H1 (cell line): ENCODE results near the gene FGF14. TPM values are rescaled to one million over a fixed set of nuclear protein-coding genes. Genes with fewer than 3 reads are reported as not detected.

Source experiments
- CTCF ChIA-PET: fragments of 300-600 bp; sonication (Branson Sonifier 250); formaldehyde crosslinking; loops from one replicate; lab custom pipeline; 2021; ENCODE audit not compliant: partially characterized antibody; lab: Charles Lee
- POLR2A ChIA-PET: fragments of 300-600 bp; sonication (Branson Sonifier 250); formaldehyde crosslinking; loops from one replicate; lab custom pipeline; 2021; ENCODE audit warnings: inconsistent platforms; ENCODE audit not compliant: partially characterized antibody; lab: Charles Lee
- DNase-seq, 2 experiments: peaks; one replicate each; pipeline versions ENCODE4 v3.0.0 to v3.0.0-alpha.2; 2010 to 2022; ENCODE audit warnings: low spot score in 2 of 2, low read depth in 1 of 2, mixed read lengths in 1 of 2
- FAIRE-seq: peaks from 2 replicates; lab custom pipeline; 2011; peaks lifted over from hg19 to GRCh38; lab: Jason Lieb, UNC
- H2AFZ ChIP-seq: 2 replicates; pipeline ENCODE4 v1.8.1; 2012; ENCODE audit warnings: low read length, inconsistent platforms
- H2AK5ac ChIP-seq: 2 replicates; pipeline ENCODE4 v1.6.1; 2013; ENCODE audit warnings: low read depth, low read length
- H2BK120ac ChIP-seq: replicated peaks from 2 replicates; pipeline ENCODE3; 2013; ENCODE audit warnings: low read depth, low read length, inconsistent platforms
- H2BK12ac ChIP-seq: 2 replicates; pipeline ENCODE4 v1.6.1; 2013; ENCODE audit warnings: low read depth, low read length
- H2BK15ac ChIP-seq: 2 replicates; pipeline ENCODE4 v1.6.1; 2013; ENCODE audit warnings: low read length
- H2BK20ac ChIP-seq: 2 replicates; pipeline ENCODE4 v1.6.1; 2013; ENCODE audit warnings: low read length
- H2BK5ac ChIP-seq: 2 replicates; pipeline ENCODE4 v1.6.1; 2013; ENCODE audit warnings: low read depth, low read length
- H3K14ac ChIP-seq: 2 replicates; pipeline ENCODE4 v1.6.1; 2013; ENCODE audit warnings: inconsistent platforms; ENCODE audit not compliant: insufficient read length
- H3K18ac ChIP-seq: 2 replicates; pipeline ENCODE4 v1.6.1; 2013; ENCODE audit warnings: low read length; ENCODE audit errors: extremely low read depth
- H3K23ac ChIP-seq: 2 replicates; pipeline ENCODE4 v1.6.1; 2013; ENCODE audit warnings: inconsistent platforms; ENCODE audit not compliant: insufficient read length
- H3K23me2 ChIP-seq: 2 replicates; pipeline ENCODE4 v1.6.1; 2013; ENCODE audit warnings: low read depth, low read length
- H3K27ac ChIP-seq: 2 replicates; pipeline ENCODE4 v1.6.1; 2011; ENCODE audit warnings: low read depth, low read length, inconsistent platforms
- H3K27me3 ChIP-seq, 4 experiments: replicated peaks in 1 of 4; 1 replicate in 1 of 4; 2 replicates in 3 of 4; pipeline versions ENCODE4 v1.6.1 to v1.8.1; 2011 to 2013; ENCODE audit warnings: low read length in 3 of 4, mild to moderate bottlenecking in 3 of 4, inconsistent platforms in 2 of 4, mixed read lengths in 2 of 4, moderate library complexity in 1 of 4; ENCODE audit not compliant: control insufficient read depth in 3 of 4, insufficient read depth in 3 of 4; ENCODE audit errors: extremely low read depth in 1 of 4
- H3K36me3 ChIP-seq, 4 experiments: 2 replicates each; pipeline versions ENCODE4 v1.6.1 to v1.8.1; 2011 to 2013; ENCODE audit warnings: mild to moderate bottlenecking in 4 of 4, low read length in 3 of 4, moderate library complexity in 2 of 4, control low read depth in 1 of 4, inconsistent platforms in 1 of 4; ENCODE audit not compliant: insufficient read depth in 4 of 4, control insufficient read depth in 2 of 4
- H3K4ac ChIP-seq: replicated peaks from 2 replicates; pipeline ENCODE3; 2013; ENCODE audit warnings: low read length, low read depth, mixed read lengths, inconsistent platforms; ENCODE audit not compliant: insufficient read length
- H3K4me1 ChIP-seq, 4 experiments: replicated peaks in 1 of 4; 1 replicate in 1 of 4; 2 replicates in 3 of 4; pipeline versions ENCODE4 v1.6.1 to v1.8.1; 2011 to 2013; ENCODE audit warnings: low read length in 3 of 4, inconsistent platforms in 2 of 4, mixed read lengths in 1 of 4; ENCODE audit not compliant: insufficient read depth in 4 of 4, control insufficient read depth in 3 of 4
- H3K4me2 ChIP-seq, 2 experiments: 2 replicates each; pipeline versions ENCODE4 v1.6.1 to v1.8.1; 2011 to 2013; ENCODE audit warnings: low read depth in 2 of 2, low read length in 2 of 2, control low read depth in 1 of 2, inconsistent platforms in 1 of 2, mild to moderate bottlenecking in 1 of 2; ENCODE audit not compliant: insufficient read depth in 1 of 2
- H3K4me3 ChIP-seq, 4 experiments: fragments of 200-600, 300-600 bp in 1 of 4; sonication (generic), shearing (Covaris generic), sonication (Bioruptor Twin) in 1 of 4; 2 replicates each; pipeline versions ENCODE4 v1.5.1 to v1.8.1; 2011 to 2016; ENCODE audit warnings: low read length in 4 of 4, low read depth in 3 of 4, control low read depth in 2 of 4, inconsistent platforms in 2 of 4, mild to moderate bottlenecking in 2 of 4, mixed read lengths in 1 of 4, moderate library complexity in 1 of 4; ENCODE audit not compliant: insufficient read depth in 2 of 4; ENCODE audit errors: extremely low read depth in 1 of 4
- H3K56ac ChIP-seq: replicated peaks from 2 replicates; pipeline ENCODE3; 2013; ENCODE audit warnings: low read depth, mild to moderate bottlenecking, mixed read lengths, low read length, inconsistent platforms; ENCODE audit not compliant: insufficient read length
- H3K79me1 ChIP-seq: 2 replicates; pipeline ENCODE4 v1.6.1; 2013; ENCODE audit warnings: low read depth, low read length, control low read depth
- H3K79me2 ChIP-seq, 2 experiments: 2 replicates each; pipeline versions ENCODE4 v1.6.1 to v1.8.1; 2012 to 2013; ENCODE audit warnings: low read length in 2 of 2, mild to moderate bottlenecking in 2 of 2, inconsistent platforms in 1 of 2; ENCODE audit not compliant: insufficient read depth in 2 of 2, control insufficient read depth in 1 of 2
- H3K9ac ChIP-seq, 4 experiments: replicated peaks in 1 of 4; 1 replicate in 1 of 4; 2 replicates in 3 of 4; pipeline versions ENCODE4 v1.6.1 to v1.8.1; 2011 to 2013; ENCODE audit warnings: low read depth in 3 of 4, low read length in 3 of 4, control low read depth in 2 of 4, mild to moderate bottlenecking in 2 of 4, moderate library complexity in 2 of 4, inconsistent platforms in 1 of 4; ENCODE audit errors: extremely low read depth in 1 of 4
- H3K9me3 ChIP-seq, 2 experiments: 2 replicates each; pipeline versions ENCODE4 v1.6.1 to v1.8.1; 2012 to 2013; ENCODE audit warnings: mild to moderate bottlenecking in 2 of 2, moderate library complexity in 2 of 2, control low read depth in 1 of 2, inconsistent platforms in 1 of 2, low read depth in 1 of 2, low read length in 1 of 2, mixed read lengths in 1 of 2; ENCODE audit not compliant: insufficient read depth in 2 of 2
- H4K20me1 ChIP-seq, 2 experiments: replicated peaks in 1 of 2; 2 replicates each; pipeline versions ENCODE3 to v1.8.1; 2011 to 2013; ENCODE audit warnings: inconsistent platforms in 2 of 2, low read length in 2 of 2, mild to moderate bottlenecking in 1 of 2; ENCODE audit not compliant: insufficient read depth in 2 of 2, control insufficient read depth in 1 of 2
- H4K5ac ChIP-seq: 2 replicates; pipeline ENCODE4 v1.6.1; 2013; ENCODE audit warnings: low read length, low read depth, mixed read lengths, inconsistent platforms; ENCODE audit not compliant: insufficient read length
- H4K8ac ChIP-seq: 2 replicates; pipeline ENCODE4 v1.8.0; 2013; ENCODE audit warnings: mild to moderate bottlenecking, moderate library complexity, low read length, inconsistent platforms; ENCODE audit not compliant: insufficient read depth; ENCODE audit errors: extremely low read depth
- H4K91ac ChIP-seq: replicated peaks from 2 replicates; pipeline ENCODE3; 2013; ENCODE audit warnings: low read length, mixed read lengths, inconsistent platforms; ENCODE audit not compliant: insufficient read length
- EP300 ChIP-seq, 2 experiments: IDR thresholded peaks; 1 replicate in 1 of 2; 2 replicates in 1 of 2; pipeline ENCODE4 v1.6.1; 2011 to 2012; ENCODE audit warnings: low read depth in 2 of 2, low read length in 2 of 2, mild to moderate bottlenecking in 2 of 2, borderline replicate concordance in 1 of 2, inconsistent platforms in 1 of 2, moderate library complexity in 1 of 2
- EZH2 ChIP-seq: fragments of 200-600 bp; sonication (generic); IDR thresholded peaks from 2 replicates; pipeline ENCODE4 v1.7.1; 2012; ENCODE audit warnings: low read depth, mild to moderate bottlenecking, moderate library complexity, low read length, inconsistent platforms; ENCODE audit not compliant: severe bottlenecking
- JUND ChIP-seq: IDR thresholded peaks from 2 replicates; pipeline ENCODE4 v1.6.1; 2011; ENCODE audit warnings: mild to moderate bottlenecking, improper control_type of control experiment, low read length
- MAX ChIP-seq: IDR thresholded peaks from 2 replicates; pipeline ENCODE4 v1.6.1; 2012; ENCODE audit warnings: inconsistent platforms
- RAD21 ChIP-seq, 2 experiments: IDR thresholded peaks in 1 of 2; conservative IDR thresholded peaks in 1 of 2; 2 replicates each; pipeline ENCODE4 v1.6.1; 2011; ENCODE audit warnings: low read depth in 2 of 2, low read length in 2 of 2, improper control_type of control experiment in 1 of 2, inconsistent platforms in 1 of 2, mild to moderate bottlenecking in 1 of 2, moderate library complexity in 1 of 2
- TAF7 ChIP-seq: optimal IDR thresholded peaks from 2 replicates; pipeline ENCODE3; 2011; ENCODE audit warnings: low read depth, mild to moderate bottlenecking, inconsistent platforms, low read length, moderate library complexity, borderline replicate concordance
- WGBS, 2 experiments: shearing (Covaris generic) in 1 of 2; methylation state at CpG; one replicate each; pipeline versions ENCODE4 v1.1.6 to v1.1.7; 2013 to 2015; ENCODE audit warnings: low lambda C conversion rate in 2 of 2, mixed read lengths in 2 of 2, inconsistent platforms in 1 of 2, low coverage in 1 of 2, missing lambda C conversion rate in 1 of 2; ENCODE audit not compliant: insufficient replicate concordance in 2 of 2, insufficient coverage in 1 of 2, insufficient read length in 1 of 2; ENCODE audit errors: extremely low coverage in 1 of 2, missing lambda C conversion rate in 1 of 2; 5-methylcytosine and 5-hydroxymethylcytosine counted together
- polyA plus RNA-seq, 7 experiments: library from polyadenylated mRNA; depleted of rRNA in 3 of 7; stranded (reverse) in 5 of 7; unstranded in 2 of 7; fragments of >200 nt in 5 of 7; fragments of 200-250 nt in 2 of 7; gene quantifications; 1 replicate in 5 of 7; 2 replicates in 1 of 7; 4 replicates in 1 of 7; pipeline versions ENCODE4 v1.2.1 to v1.2.3, GENCODE V29; 2011 to 2013; ENCODE audit warnings: missing spikeins in 2 of 7, mixed read lengths in 2 of 7
- total RNA-seq: library from RNA; stranded (reverse); fragmentation: NEBNext Ultra II Directional; extraction: Animal tissue kit (Norgen Biotek cat#: 25700); gene quantifications from 2 replicates; pipeline ENCODE4 v1.2.1, GENCODE V29; 2021
- TF ChIP-seq, protein P1 (sequence below): IDR thresholded peaks from 2 replicates; pipeline ENCODE4 v1.6.1; 2012; ENCODE audit warnings: low read length, inconsistent platforms
- TF ChIP-seq, protein P2 (sequence below): IDR thresholded peaks from 2 replicates; pipeline ENCODE4 v1.6.1; 2012; ENCODE audit warnings: inconsistent platforms
- TF ChIP-seq, protein P3 (sequence below): IDR thresholded peaks from 2 replicates; pipeline ENCODE4 v1.6.1; 2011; ENCODE audit warnings: low read depth, mild to moderate bottlenecking, low read length; ENCODE audit not compliant: insufficient read depth

The FGF14 gene
- total and polyA plus RNA-seq, 2 of the 8 experiments (the other 6 are each of a cell fraction or from before 2014, with no cell fraction given): 0.05 to 0.58 TPM

DNA sequence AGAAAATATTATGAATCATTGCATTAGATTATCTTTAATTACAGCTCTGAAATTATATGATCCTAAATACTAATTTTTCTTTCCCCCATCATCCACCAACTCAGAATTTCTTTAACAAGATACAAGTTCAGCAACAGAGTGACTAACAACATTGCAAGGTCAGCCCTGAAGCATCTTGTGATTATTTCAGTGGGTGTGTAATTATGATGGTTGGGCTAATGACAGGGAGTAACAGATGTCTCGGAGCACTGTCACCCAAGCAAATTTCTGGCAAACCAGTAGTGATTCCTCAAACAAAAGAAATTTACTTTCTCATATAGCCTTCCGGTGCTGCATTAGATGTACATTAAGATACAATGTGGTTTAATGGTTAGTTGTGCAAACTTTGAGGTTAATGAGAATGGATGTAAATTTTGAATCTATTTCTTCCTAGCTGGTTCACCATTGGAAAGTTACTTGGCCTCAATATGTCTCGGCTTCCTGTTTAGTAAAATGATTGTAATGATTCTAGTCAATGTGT is 710.4 kb downstream of the FGF14 start:
- H2BK15ac ChIP-seq: no peak overlapping the region
- H3K9me3 ChIP-seq: no peaks in the 10 kb centered on the region
- no peaks in the 10 kb centered on the region for H3K79me2 ChIP-seq
- H2BK5ac ChIP-seq: no peak overlapping the region
- H4K5ac ChIP-seq: no peak overlapping the region
- no peaks in the 10 kb centered on the region for H3K79me1 ChIP-seq
- H3K4ac ChIP-seq: no peak overlapping the region
- no peak overlapping the region for H2AK5ac ChIP-seq
- no peaks in the 10 kb centered on the region for H3K4me1 ChIP-seq
- no peak overlapping the region for H3K4me3 ChIP-seq
- no peak overlapping the region for H3K56ac ChIP-seq
- DNase-seq (no peak), FAIRE-seq (no peak)
- H2AFZ ChIP-seq: no peak overlapping the region
- H4K91ac ChIP-seq: no peak overlapping the region
- H4K20me1 ChIP-seq: no peaks in the 10 kb centered on the region
- ChIA-PET POLR2A (no interaction called here), CTCF (interaction anchor here (1.1 kb wide), 1 partner anchor 9 kb away, joined by 6 read pairs; no protein-coding TSS in a partner anchor)
- H2BK120ac ChIP-seq: no peak overlapping the region
- no peaks in the 10 kb centered on the region for H3K23me2 ChIP-seq
- H2BK20ac ChIP-seq: no peak overlapping the region
- no peaks in the 10 kb centered on the region for H3K27me3 ChIP-seq
- H3K18ac ChIP-seq: no peak overlapping the region
- no peak overlapping the region for H3K9ac ChIP-seq
- H3K4me2 ChIP-seq: no peak overlapping the region
- H4K8ac ChIP-seq: no peak overlapping the region
- H3K36me3 ChIP-seq: no peaks in the 10 kb centered on the region
- no peak overlapping the region for H3K14ac ChIP-seq
- H3K27ac ChIP-seq: no peak overlapping the region
- 93% methylated on average over 3 of the region's 3 CpGs; no CpG with 5 or more reads in 1 of the 2 experiments for WGBS, 2 experiments
- H3K23ac ChIP-seq: no peak overlapping the region
- no peak overlapping the region for H2BK12ac ChIP-seq
- TF ChIP-seq MAX (no peak), JUND (no peak), RAD21 (IDR thresholded peaks at IDR 0.05 in 1 of 2, conservative IDR thresholded peaks at IDR 0.05 in 1 of 2; ENCODE audit: low read depth in 2 of 2, low read length in 2 of 2) (no peak), TAF7 (no peak), EP300 (IDR thresholded peaks at IDR 0.05; ENCODE audit: borderline replicate concordance in 1 of 2, low read depth in 2 of 2, low read length in 2 of 2) (no peak), EZH2 (no peak)
- TF ChIP-seq, protein P1, sequence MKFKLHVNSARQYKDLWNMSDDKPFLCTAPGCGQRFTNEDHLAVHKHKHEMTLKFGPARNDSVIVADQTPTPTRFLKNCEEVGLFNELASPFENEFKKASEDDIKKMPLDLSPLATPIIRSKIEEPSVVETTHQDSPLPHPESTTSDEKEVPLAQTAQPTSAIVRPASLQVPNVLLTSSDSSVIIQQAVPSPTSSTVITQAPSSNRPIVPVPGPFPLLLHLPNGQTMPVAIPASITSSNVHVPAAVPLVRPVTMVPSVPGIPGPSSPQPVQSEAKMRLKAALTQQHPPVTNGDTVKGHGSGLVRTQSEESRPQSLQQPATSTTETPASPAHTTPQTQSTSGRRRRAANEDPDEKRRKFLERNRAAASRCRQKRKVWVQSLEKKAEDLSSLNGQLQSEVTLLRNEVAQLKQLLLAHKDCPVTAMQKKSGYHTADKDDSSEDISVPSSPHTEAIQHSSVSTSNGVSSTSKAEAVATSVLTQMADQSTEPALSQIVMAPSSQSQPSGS: no peak
- TF ChIP-seq, protein P2, sequence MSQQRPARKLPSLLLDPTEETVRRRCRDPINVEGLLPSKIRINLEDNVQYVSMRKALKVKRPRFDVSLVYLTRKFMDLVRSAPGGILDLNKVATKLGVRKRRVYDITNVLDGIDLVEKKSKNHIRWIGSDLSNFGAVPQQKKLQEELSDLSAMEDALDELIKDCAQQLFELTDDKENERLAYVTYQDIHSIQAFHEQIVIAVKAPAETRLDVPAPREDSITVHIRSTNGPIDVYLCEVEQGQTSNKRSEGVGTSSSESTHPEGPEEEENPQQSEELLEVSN: no peak
- TF ChIP-seq, protein P3, sequence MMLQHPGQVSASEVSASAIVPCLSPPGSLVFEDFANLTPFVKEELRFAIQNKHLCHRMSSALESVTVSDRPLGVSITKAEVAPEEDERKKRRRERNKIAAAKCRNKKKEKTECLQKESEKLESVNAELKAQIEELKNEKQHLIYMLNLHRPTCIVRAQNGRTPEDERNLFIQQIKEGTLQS: no peak
